HG02678 (cell line): ENCODE measurements around the gene MRPL11.
A peak's percentile ranks its signal among the peaks of the same experiment; 100 is the strongest.

Experiments used
- ATAC-seq: cut with Tn5 transposase; IDR thresholded peaks from one replicate; pipeline ENCODE4 v1.9.1; 2021; ENCODE audit warnings: mild to moderate bottlenecking, moderate library complexity; ENCODE audit not compliant: unreplicated experiment

The MRPL11 gene

DNA sequence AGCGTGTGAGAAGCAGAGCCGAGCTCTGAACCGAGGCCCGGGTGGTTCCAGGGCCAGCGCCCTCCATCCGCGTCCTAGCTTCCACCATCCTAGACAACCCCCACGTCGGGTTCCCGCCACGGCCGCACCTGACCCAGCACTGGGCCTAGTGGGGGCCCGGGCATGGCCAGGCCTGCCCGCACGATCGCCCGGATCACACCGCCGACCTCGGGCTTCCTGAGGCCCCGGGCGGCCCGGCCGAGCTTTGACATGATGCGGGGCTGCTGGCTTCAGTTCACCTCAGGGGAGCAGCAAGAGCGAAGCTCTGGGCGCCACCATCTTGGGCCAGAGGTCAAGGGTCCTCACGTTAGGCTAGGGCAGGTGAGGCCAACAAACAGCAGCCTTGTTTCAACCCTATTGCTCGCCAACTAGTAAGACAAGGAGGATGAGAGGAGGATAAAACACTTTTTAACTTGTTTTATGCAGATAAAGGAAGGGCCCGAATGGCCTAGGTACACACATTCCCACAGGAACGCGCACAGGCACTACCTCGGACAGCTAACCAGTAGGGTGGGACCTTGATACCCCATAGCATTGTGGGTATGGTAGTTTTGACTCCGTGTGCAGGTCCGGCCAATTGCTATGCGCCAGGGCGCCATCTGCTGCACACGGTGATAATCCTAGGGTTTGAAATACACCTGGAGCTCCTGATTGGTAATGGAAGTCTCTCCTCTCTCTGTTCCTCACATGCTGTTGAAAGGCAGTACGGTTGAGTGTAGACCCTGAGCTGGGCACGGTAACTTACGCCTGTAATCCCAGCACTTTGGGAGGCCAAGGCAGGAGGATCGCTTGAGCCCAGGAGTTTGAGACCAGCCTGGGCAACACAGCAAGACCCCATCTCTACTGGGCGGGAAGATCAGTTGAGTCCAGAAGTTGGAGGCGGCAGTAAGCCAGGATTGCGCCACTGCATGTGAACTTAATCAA is at the start of gene MRPL11:
TSS of gene MRPL11 (minus strand) at position 345 of the 963 bp plus-strand sequence. CDS start at position 251, 94 bp downstream.
- ATAC-seq = peak; percentile 97

DNA sequence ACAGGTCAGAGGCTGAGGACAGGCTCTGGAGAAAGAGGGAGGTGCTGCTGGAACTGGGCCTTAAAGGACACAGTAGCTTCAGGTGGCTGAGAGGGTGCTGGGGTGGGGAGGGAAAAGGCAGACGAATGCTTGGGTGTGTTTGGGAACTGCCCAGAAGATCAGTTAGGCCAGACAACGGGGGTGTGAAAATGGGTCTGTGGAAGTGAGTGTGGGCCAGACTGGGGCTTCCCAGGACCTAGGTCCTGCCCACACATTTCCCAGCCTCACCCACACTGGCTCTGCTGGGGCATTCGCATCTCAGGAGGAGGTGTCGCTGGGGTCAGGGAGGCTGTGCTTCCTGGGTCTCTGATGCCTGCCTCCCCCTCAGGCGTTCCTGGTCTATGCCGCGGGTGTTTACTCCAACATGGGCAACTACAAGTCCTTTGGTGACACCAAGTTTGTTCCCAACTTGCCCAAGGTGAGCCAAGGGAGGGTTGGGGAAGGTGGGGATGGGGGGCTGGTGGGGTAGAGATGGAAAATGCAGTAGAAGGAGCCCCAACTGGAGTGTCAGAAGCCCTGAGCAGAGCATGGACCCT is 46.2 kb upstream of the MRPL11 start:
- ATAC-seq = no peak

DNA sequence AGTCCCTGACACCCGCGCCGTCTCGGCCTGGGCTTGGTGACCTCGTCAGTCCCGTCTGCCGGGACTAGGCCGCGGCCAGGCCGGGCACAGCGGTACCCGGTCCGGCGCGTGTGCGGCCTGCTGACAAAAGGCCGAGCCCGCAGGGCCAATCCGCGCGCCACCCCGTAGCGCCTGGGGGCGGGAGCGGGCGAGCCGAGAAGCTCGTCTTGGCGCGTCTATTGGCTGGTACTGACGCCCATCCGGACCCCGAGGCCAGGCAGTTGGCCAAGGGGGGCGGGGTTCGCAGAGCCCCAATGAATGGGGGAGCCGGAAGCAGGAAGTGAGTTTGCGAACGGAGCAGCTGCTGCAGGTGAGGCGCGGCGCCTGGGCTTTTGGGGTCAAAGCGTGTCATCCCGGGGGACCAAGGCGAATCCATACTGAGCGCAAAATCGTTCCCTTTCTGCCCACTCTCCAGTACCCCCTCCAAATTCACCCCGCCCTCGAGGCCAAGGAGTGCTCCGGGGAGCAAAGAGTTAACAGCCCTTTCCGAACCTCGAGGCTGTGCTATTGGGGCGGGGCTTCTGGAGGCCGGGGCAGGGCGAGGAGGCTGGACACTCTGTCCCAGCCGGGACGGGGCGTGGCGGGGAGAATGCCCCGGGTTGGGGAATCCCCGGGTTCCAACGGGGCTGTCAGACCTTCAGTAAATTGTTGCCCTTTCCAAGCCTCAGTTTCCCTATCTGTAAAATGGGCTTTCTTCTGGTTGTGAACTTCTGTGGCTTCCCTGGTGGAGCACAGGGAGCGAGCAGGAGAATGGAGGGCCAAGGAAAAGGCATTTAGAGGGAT is 41.7 kb upstream of the MRPL11 start, which contains the start of gene DPP3:
TSS of gene DPP3 (plus strand) at position 318 of the 822 bp plus-strand sequence. CDS start 1,767 bp downstream, outside the sequence.
- peak; percentile 90 for ATAC-seq

DNA sequence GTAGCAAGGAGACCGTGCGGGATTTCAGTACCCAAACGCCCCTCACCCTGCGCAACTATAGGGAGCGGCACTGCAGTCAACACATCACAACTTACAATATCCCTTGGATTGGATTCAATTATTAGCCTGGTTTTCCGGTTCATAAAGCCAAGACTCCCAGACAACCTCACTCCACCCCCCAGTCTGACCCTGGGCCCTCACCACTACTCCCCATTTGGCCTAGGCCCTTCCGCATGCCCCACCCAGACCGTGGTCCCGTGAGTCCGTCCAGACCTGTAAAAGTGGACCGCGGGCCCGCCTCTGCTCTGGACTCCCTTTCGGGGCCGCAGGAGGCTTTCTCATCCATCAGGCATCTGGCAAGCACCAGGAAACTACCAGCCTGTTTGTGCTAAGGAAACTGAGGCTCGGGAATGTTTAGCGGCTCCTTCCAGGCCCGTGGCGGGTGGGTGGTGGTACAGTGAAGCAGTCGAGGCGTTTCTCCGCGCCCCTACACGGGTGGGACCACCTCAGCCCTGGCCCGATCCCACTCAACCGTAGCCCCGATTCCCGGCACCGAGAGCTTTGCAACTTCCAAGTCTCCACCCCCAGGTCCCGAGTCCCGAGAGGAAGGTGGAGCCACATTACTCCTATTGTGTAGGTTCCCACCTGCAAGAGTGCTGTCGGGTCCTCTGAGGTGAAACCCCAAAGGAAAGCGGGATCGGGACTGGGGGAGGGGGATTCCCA is 40.9 kb upstream of the MRPL11 start:
- ATAC-seq = peak; percentile 15

DNA sequence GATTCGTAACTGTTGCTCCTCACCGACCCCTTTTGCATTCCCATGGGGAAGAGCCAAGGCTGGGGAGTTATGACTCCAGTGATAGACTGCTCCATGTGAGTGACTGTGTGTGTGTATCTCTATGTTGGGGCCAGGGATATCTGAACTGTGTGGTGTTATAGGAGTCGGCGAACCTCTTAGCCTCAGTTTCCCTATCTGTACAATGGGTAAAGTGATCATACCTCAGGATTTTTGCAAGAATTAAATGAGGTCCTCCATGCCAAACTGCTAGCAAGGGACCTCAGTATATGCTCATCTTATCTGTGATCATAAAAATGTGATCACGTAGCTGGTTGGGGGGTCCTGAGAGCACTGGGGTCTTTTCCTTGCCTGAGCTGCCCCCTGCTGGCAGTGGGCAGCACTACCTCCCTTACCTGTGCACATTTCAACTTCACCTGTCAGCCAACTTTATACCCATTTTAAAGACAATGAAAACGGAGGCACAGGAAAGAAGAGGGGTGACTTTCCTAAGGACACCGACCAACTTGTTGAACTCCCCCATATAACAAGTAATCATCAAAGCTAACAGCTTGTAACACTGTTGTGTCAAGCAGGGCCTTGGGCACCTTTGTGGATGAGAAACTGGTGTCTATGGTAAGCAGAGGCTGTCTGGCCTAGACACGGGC is 40.2 kb upstream of the MRPL11 start:
- no peak for ATAC-seq

DNA sequence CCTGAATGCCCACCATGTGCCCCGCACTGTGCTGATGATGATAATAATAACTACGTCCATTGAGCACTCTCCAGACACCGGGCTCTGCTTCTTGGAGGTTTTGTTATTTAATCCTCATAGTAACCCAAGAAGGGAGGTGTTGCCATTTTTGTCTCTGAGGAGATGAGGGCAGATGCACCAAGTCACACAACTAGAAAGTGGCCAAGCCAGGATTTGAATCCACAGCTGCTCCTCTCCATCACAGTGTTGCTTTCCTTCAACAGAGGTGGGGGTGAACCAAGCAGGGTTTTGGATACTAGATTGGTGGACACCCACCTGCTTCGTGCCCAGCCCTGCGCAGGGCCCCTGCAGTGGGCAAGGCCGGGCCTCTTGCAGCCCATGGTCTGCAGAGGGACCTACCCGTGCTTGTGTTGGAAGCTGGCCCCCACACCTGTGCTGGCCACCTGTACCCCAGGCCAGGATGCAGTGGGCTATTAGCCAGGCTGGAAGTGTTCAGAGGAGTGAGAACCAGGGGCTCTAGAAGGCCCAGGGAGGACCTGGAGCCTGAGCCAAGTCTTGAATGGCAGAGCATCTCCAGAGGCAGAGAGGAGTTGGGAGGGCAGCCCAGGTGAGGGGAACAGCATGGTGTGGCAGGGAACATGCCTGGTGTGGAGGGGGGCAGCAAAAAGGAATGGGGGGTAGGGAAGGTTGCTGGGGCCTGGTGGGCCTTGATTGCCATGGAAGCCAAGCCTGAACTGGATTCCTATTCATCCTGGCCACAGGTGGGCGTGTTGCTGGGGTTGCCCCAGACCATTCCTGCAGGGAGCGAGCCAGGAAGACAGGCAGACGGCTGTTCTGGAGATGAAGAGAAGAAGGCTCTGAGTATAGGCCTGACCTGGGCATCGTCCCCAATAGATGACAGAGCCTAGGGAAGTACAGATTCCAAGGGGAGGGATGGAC is 38.9 kb upstream of the MRPL11 start:
- ATAC-seq = no peak

DNA sequence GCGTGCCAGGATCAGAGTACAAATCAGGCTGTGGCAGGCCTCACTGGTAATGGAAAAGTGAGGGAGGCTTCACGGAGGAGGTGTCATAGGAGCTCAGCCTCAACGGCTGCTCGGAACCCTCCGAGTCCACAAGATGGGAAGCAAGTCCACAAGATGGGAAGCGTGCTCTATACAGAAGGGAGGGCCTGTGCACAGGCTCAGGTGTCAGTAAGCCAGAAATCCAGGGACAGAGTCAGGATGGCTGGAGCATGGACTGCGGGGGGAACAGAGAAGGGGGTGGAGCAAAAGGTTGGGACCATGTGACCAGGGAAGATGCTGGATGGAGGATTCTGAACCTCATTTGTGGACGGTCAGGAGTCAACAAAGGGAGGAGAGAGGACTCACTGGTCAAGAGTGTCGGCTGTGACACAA is 38.2 kb upstream of the MRPL11 start:
- ATAC-seq = no peak

DNA sequence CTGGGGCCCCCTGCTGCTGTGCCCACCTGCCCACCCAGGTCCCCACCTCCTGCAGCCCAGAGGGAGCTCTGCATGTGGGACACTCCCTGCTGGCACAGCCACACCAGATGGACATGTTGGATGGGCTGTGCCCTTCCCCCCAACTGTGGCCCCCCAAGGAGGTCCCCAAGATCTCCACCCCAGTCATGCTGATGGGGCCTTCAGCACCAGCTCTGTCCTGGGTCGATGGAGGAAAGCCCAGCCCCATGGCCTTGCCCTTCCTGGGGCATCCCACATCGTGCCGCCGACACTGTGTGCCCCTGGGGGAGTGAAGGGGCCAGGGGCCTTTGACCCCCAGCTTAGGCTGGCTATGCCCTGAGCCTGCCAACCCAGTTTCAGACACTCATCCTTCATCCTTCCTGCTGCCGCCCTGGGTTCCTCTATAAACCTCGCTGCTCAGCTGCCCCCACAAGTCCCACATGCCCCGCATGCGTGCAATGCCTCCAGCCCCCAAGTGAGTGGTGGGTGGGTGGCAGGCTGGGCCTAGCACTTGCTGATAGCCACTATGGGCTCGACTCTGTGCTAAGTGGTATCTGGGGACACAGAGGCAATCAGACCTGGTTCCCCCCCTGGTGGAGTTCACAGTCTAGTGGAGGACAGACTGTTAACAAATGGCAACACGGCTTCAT is 37.7 kb upstream of the MRPL11 start:
- ATAC-seq = no peak

DNA sequence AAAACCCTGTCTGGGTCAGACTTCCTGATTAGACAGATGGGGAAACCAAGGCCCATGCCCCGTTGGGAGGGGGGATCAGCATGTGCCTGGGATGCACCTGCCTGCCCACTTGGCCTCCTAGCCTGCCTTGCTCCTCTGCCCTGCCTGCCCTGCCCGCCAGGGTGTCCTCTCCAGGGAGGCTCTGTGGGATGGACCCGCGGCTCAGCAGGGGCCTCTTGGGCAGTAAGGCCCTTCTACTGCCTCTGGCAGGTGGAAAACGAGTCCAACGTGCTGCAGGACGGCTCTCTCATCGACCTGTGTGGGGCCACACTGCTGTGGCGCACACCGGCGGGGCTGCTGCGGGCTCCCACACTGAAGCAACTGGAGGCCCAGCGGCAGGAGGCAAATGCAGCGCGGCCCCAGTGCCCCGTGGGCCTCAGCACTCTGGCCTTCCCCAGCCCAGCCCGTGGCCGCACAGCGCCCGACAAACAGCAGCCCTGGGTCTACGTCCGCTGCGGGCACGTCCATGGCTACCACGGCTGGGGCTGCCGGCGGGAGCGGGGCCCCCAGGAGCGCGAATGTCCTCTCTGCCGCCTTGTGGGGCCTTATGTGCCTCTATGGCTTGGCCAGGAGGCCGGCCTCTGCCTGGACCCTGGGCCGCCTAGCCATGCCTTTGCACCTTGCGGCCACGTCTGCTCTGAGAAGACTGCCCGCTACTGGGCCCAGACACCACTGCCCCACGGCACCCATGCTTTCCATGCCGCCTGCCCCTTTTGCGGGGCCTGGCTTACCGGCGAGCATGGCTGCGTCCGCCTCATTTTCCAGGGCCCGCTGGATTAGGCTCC is 36.9 kb upstream of the MRPL11 start:
- ATAC-seq = no peak

DNA sequence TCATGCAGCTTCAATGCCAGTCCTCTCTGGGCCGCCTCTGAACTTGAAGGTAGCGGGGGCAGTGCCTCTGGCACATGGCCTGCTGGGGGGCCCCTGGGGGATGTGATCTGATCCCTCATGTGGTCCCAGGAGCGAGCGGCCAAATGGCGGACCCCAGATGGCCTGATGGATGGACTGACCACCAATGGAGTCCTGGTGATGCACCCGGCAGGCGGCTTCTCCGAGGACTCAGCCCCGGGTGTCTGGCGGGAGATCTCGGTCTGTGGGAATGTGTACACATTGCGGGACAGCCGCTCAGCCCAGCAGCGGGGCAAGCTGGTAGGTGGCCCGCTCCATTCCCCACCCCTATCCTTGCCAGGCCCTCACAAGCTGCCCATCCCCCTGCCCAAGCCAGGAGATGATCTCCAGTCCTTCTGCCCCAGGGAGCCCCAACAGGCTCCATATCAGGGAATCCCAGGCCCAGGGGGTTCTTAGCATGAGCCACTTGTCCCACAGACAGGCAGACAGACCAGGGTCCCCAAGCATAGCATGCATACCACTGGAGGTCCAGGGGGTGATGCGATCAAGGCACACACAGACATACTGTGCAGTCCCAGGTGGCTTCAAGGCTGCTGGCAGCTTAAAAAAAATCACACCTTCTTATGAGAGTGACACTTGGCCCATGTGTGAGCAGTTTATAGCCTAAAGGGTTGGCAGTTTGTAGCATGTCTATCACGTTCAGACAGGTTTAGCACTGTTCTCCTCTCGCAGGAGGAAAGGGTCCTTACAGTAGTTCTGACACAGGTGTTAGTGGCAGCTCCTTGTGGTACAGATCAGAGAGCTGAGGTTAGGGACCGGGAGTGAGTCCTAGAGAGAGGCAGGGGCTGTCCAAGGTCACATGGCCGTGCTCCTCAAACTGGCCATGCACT is 35.2 kb upstream of the MRPL11 start:
- no peak for ATAC-seq

DNA sequence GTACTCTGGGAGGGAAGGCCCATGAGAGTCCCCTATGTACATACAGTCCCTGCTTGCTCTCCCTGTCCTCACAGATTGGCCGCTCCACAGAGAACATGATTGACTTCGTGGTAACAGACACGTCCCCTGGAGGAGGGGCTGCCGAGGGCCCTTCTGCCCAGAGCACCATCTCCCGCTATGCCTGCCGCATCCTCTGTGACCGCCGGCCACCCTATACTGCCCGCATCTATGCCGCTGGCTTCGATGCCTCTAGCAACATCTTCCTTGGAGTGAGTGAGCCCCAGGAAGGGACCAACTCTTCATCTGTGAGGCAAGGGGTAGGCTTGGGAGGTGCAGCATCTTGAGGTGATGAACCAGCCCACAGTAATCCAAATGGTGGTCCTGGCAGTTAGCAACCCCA is 34.5 kb upstream of the MRPL11 start:
- ATAC-seq = no peak

DNA sequence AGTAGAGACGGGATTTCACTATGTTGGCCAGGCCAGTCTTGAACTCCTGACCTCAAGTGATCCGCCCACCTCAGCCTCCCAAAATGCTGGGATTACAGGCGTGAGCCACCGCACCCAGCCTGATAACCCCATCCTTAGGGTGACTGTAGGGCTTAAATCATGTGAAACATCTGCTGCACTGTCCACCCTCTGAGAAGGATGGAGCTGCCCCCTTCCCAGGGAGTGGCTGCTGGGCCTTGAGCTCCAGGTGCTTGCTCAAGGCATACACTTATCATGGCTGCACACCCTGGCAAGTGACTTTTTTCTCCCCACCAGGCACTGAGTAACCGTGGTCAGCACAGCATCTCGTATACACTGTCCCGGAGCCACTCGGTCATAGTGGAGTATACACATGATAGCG is 33.4 kb upstream of the MRPL11 start:
- ATAC-seq = no peak

DNA sequence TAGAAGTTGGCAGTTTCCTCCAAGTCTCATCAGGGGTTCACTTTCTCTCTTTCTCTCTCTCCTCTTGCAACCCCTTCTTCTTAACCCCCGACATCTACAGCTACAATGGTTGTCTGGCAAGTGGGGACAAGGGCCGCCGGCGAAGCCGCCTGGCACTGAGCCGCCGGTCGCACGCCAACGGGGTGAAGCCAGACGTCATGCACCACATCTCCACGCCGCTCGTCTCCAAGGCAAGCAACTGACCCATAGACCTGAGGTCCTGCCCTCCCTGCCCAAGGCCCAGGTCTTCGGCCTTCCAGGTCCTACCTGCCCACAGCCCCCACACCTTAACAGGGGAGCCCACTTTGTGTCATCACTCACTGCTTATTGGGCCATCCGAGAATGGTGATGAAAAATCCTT is 32.5 kb upstream of the MRPL11 start:
- ATAC-seq = no peak

DNA sequence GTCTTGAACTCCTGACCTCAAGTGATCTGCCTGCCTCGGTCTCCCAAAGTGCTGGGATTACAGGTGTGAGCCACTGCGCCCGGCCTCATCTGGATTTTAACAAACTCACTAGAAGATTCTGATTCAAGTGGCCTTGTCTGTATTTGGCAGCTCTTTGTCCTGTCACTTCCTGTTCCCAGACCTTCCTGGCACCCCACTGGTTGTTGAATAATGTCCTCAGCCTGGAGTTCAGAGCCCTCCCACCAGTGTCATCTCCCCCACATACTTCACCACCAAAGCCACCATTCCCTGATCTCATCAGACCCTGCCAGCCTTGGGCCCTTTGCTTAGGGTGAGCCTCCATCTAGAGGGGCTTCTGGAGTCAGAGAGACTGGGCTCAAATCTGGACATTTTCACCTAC is 31.4 kb upstream of the MRPL11 start:
- ATAC-seq = no peak

DNA sequence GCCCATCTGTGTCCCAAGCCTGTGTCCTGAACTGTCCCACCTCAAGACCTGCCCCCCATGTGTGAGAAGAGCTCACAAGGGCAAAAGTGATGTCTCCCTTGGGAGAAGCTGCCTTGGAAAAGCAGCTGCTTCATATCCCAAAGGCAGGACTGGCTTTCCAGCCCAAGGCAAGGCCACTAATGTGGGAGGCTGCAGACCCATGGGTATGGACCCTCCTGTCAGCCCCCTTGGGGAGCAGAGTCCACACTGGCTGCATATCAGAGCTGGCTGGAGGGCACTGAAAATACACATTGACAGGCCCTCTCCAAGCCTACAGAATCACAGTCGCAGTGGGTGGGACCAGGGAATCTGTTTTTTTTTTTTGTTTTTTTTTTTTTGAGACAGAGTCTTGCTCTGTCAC is 30.8 kb upstream of the MRPL11 start:
- ATAC-seq = no peak

DNA sequence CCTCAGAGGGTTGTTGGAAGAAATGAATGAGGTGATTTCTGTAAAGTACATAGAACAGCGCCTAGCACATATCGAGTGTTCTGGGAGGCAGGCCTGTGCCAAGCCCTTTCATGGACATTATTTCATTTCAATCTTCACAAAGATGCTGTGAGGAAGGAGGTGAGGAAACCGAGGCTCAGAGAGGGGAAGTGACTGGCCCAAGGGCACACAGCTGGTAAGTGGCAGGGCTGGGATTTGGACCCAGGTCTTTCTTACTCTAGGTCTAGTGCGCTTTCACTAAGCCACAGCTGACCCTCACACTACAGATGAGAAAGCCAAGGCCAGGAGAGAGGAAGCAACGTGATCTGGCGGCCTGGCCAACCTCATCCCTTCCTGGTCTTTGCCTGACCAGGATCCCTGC is 30.0 kb upstream of the MRPL11 start:
- no peak for ATAC-seq

DNA sequence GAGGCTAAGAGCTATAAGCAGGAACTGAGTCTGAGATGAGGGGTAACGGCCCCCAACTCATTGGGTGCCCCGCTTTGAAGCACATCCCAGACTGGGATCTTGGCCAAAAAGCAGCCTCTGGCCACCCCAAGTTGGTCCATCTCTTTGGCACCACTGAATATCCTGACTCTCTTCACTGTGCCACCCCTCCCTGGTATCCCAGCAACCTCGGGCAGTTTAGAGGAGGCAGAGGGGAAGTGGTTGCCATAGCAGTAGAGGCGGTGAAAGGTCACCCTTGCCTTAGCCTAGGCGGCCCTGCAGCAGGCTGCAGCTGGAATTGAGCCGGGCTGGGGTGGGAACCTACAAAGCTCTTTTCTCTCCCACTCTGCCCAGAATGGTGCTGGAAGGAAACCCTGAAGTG is 29.1 kb upstream of the MRPL11 start:
- ATAC-seq = no peak
